Right renal pelvis (tissue), 4 donors: Measurements from ENCODE around the gene IL1RAPL1. TPM values are rescaled to one million over a fixed set of nuclear protein-coding genes. Genes with fewer than 3 reads are reported as not detected.

Source experiments
- DNase-seq, 4 donors: peaks; one replicate each; pipeline ENCODE4 v3.0.0-alpha.2; 2013; ENCODE audit warnings: low read depth in 4 of 4, low spot score in 3 of 4, missing footprints in 1 of 4
- polyA plus RNA-seq, 4 donors: library from polyadenylated mRNA; unstranded; fragments of 120-200 nt; gene quantifications; one replicate each; pipeline ENCODE4 v1.2.1, GENCODE V29; 2013; ENCODE audit not compliant: insufficient read length in 4 of 4

IL1RAPL1 gene
- polyA plus RNA-seq, 4 donors, result 2.4 to 3.1 (median 2.8) TPM

DNA sequence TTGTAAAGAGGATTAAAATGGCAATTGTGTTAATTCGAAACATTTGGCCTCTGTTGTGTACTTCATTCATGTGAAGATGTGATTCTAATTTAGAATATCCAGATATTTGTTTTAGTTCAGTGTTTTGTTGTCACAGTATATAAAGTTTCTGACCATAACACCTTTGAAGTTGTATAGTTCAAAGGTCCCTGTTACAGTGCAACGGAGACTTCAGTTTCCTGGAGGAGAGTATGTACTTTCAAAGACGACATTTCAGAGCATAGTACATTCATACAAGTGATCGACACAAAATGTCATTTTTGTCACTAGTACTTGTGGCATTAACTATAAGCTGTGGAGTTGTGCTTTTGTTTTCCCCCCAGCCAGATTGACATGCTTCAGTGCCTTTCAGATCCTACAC lies 1255.3 kb downstream of the IL1RAPL1 start:
- no peak for DNase-seq

DNA sequence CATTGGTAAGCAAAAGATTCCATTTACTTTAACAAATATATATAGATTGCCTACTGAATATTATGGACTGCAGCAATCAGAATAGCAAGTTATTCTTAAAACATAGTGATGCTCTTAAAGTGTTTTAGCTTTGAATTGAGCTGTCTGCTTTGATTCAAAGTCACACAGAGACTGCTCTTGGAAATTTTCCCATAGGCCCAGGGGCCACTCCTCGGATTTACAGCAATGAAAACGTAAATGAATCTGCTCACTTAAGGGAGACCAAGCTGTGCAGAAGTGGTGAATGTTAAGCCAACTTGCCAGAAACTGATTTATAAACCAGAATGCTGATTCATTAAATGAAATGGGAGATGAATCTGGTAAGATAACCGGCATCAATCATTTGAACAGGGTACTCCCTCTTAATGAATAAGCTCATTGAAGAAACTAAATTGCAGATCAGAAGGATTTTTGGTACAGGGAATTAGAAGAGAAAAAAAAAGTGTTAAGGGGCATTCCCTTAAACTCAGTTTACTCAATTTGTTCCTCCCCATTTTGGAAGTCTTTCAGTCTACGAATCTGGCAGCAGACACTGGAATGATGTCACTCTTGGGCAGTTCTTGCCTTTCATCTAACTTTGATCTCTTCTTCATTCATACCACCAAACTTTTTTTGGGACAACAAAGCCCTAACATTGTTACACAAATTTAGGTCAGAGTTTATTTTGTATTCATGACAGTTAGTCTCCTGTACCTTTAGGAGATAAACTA lies 1264.8 kb downstream of the IL1RAPL1 start:
- DNase-seq, result no peak

DNA sequence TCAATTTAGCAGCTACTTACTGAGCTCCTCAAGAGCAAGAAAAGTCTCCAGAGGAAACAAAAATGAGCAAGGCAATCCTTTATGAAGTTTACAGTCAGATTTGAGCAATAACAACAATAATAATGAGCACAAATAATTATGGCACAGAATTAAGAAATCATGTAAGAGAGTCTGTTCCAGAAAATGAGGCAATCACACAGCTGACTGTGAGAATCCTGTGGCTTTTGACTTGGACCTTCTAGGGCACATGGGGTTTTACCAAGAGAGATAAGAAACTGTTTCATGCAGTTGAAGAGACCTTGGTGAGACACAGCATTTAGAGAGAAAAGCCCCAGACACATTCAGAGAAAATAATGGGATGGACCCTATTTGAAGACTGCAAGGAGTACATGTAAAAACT lies 1265.5 kb downstream of the IL1RAPL1 start:
- DNase-seq, result no peak

DNA sequence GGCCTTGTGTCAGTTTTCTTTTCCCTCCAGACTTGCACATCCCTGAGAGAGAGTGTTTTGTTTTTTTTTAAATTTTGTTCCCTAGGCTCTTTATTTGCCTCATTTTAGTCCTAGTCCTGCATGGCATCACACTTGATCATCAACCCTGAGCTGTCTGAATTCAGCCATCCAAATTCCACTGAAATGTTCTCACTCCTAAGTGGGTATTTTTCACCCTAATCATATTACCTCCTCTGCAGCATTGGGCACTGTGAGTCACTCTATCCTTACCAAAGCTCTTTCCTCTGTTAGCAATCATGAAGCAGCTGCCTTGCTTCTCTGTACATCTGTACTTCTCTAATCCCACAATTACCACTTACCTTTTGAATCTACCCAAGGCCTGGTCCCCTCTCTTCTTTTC lies 1271.5 kb downstream of the IL1RAPL1 start:
- DNase-seq, result no peak

DNA sequence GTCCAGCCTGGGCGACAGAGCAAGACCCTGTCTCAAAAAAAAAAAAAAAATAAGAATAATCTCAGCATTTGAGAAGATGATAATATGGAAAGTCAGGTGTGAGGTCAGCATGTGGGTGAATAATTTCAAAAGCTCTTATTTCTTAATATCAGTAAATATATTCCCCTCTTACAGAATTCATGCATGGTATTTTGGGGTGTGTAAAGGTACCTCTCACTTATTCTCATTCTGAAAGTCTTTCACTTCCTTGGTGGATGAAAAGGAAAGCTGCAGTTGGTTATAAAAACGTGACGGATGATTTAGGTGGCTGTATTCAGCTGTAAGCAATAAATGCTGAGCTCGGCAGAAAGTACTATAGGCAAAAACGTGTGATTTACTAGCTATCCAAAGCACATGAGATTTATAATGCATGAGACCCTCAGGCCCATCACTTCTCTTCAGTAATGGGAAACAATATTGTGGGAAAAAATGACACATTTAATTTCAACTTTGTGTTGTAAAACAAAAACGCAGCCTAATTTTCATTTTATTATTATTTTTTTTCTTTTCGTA lies 1275.0 kb downstream of the IL1RAPL1 start:
- no peak for DNase-seq

DNA sequence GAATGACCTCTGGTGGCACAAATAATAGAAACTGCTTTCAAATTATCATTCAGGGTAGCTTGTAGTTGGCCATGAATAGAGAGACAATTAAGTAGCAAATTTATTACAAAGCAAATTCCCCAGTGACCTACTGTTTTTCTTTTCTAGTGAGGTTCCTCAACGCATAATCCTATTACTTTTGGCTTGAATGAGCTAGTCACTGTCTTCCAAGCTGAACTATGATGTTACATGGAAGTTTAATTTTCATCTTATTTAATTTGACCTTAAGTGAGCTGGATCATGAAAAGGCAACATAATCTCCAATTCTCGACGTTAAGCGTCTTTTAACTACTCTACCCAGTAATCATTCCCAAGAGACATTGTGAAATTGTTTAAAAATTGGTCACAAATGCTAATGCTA lies 1280.7 kb downstream of the IL1RAPL1 start:
- DNase-seq, result no peak

DNA sequence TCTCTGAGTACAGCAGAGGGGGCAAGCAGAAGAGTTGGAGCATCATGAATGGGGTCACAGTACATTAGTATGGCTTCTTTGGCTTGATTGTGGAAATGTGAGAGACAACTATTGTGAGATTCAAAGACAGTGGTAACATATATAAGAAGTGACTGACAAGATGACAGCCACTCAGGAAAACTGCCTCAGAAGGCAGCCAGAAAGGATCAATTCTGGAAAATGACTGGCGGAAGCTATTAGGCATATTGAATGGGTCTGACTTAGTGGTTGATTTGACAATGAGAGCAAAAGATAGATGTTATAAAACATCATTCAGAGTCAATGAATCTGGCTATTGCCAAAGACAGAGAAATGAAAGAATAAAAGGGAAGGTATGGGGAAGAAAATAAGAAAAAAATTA lies 1282.6 kb downstream of the IL1RAPL1 start:
- DNase-seq, result no peak

DNA sequence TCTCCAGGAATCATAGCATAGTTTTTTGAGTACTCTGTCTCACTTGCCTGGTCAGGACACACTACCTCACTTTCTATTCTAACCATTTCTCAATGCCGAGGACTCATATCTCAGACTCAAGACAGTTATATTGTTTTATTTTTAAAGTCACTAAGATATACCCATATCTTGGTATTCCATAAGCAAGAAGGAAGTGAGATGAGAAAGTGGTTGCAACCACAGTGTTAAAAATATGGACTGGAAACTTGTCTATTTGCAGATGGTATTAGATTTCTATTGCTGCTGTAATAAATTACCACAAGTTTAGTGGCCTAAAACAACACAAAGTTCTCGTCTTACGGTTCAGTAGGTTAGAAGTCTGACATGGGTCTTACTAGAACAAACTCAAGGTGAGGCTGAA lies 1283.4 kb downstream of the IL1RAPL1 start:
- DNase-seq, result no peak

DNA sequence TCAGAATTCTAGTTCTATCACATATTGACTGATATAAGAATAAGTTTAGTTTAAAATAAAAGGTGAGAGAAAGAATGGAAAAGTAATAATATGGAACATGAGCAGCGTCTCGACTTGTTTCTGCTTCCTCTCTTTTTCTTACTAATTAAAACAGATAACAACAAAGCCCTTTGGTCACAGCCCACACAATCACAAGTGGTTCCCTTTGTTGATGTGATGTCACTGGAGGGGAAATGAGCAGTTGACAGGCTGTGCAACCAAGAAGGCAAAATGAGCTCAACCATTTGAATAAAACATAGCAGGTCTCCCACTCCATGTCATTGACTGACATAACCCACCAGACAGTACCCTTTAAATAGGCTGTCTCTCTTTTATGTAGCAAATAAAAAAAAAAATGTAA lies 1285.6 kb downstream of the IL1RAPL1 start:
- DNase-seq, result no peak

DNA sequence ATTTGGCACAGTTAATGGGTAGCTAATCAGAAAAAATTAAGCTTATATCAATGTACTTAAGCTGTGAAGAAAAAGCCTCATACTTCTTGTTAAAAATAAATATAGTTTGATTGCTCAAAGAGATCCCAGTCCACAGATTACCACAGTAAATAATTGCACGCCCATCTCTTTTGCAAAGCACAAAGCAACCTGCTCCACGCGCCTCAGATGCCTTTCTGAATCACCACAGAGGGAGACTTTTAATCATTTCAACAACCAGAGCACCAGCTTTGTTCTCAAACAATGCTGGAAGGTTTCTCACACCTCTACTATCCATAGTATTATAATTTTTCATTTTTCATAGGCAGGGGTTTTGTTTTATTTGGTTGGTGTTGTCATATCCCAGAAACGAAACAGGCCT lies 1289.5 kb downstream of the IL1RAPL1 start:
- DNase-seq, result no peak

DNA sequence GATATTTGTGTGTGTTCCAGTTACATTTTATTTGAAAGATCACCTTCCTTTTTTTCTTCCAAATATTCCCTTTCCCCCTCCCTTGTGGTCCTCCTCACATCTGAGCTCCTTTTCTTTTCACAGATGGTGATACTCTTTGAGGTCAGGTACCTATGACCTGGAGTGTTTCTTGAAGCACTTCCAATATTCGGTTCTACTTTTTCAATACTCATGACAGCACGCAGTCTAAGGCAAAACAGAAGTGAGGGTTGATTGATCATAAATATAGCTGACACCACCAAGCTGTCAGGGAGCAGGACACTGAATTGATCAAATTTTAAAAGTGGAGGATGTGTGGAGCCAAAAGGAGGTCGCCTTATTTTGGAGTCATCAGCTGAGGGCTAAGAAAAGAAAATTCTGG lies 1293.7 kb downstream of the IL1RAPL1 start:
- no peak for DNase-seq

DNA sequence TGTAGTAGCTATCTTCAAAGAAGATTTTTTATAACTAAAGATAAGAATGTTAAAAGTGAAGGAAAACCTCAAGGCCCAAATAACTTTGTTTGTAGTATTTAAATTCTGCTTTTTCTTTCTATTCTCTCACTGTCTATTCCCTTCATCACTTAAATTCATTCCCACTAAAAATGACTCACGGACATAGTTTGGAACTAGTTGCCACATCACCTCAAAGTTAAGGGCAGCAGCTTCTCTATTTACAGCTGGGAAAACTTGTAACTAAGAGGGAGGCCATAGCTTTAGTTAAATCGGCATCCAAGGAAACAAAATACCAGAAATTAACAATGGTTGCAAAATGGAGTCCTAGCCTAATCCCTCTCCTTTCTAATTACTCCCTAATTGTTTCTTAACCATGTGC lies 1302.8 kb downstream of the IL1RAPL1 start:
- DNase-seq, result no peak

DNA sequence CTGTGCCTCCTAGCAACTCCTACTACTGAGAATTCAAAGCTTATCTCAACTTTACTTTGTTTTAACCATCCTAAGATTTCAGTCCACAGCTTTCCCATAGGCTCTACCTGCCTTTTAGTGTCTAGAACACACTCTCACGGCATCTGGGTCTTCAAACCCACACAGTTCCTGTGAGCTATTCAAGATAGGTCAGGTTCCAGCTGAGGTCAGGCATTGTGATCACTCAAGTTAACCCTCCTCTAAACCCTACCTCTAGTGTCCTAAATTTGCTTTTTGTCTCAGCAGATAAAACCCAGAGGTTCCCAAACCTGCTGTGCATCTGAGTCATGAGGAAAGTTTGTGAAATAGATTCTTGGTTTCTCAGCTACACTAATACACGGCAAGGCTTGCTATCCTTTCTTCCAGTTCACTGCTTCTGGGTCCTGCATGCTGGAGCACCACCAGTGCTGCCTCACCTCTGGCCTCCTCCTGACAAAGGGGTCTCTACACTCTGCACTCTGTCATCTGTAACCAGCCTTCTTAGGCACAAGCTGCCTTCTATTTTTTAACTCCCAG lies 1303.5 kb downstream of the IL1RAPL1 start:
- DNase-seq, result no peak

DNA sequence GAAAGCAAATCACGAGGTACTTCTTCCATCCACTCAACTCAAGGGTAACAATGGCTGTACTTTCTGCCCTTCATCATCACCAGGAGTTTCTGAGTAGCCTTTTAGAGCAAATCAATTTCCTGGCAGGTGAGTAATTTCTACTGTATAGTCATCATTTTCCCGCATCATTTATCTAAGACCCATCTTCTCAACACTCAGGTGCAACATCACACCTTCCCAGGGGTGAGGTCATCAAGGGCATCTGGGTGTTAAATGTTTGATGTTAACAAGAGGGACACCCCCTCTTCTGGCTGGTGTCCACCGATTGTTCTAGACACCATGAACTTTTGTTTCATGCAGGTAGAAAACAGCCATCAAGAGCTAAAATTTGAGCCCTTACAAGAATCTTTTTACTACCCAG lies 1314.8 kb downstream of the IL1RAPL1 start:
- DNase-seq, result no peak

DNA sequence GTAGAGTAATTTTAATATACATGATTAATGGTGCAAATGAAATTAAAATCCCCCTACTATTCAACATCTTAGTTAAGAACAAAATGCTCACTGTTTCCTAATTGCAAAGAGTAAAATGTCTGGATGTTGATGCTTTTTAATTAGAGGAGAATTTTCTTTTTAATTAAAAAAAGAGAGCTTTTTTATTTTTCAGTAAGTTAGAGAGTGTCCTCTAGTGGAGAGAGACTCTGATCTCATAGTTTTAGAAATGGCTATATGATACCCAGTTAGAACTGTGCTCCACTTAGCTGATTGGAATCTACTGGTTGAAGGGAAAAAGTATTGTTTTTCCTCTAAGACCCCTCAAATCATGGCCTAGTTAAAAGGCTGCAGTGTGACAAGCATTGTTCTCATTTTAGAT lies 1316.1 kb downstream of the IL1RAPL1 start:
- no peak for DNase-seq

DNA sequence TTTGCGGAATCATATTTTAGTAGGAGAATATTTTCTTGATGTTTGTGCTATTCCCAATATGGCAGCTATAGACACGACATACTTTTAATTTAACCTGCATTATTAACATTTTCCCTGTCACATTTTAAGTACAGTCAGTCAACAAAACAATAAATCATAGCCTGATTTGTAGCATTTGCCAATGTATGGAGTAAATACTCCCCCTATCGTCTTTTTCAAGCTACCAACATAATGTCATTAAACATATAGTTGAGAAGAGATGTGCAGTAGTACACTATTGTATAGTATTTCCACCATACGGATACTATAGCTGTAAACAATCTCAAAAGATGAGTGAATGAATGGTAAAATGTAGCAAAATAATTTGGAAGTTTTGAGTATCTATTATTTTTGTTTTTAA lies 1324.4 kb downstream of the IL1RAPL1 start:
- no peak for DNase-seq

DNA sequence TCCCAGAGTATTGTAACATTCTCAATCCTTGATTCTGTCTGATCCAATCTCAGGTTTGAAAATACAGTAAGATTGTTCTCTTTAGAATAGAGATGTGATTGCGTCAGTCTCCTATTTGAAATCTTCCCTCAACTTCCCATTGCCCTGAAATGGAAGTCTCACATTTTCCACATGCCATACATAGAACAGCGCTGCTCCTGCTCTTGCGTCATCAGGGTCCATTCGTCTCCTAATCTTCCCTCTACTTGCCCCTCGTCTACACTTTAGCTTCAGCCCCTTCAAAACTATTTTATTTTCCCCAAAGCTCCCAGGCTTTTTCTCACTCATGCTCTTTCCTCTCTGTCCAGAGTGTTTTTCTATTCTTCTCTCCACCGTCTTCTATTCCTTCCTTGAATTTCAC lies 1326.4 kb downstream of the IL1RAPL1 start:
- DNase-seq, result no peak

DNA sequence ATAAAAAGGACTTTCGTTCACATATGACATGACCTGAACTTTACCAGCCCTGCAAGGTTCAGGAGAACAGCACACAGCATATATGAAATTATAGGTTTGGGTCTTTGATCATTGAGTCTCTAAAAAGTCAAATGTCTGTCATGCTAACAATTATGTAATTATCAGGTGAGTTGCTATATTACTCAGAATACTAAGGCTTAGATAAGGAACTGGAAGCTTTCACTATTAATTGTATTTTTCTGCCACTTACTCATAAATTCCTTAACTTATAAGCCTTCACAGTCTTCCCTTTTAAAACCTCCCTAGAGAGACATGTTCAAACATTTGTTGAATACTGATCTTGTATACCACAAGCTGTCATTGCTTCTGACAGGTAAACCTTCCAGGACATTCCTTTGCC lies 1335.4 kb downstream of the IL1RAPL1 start:
- DNase-seq, result no peak

DNA sequence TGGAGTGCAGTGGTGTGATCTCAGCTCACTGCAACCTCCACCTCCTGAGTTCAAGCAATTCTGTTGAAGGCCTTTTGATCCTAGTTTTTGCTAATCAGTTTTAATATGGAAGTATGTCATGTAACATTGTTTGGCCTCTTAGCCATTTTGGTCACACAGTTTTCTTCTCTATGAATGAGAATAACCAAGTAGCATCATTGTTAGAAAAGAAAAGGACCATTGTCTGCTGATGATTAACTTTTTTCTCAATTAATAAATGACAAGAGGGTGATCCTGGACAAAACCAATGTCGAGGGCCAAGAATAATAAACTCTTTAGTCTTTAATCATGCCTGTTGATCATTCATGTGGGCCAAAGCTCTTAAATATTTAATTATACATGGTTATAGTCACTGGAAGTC lies 1338.8 kb downstream of the IL1RAPL1 start:
- no peak for DNase-seq

DNA sequence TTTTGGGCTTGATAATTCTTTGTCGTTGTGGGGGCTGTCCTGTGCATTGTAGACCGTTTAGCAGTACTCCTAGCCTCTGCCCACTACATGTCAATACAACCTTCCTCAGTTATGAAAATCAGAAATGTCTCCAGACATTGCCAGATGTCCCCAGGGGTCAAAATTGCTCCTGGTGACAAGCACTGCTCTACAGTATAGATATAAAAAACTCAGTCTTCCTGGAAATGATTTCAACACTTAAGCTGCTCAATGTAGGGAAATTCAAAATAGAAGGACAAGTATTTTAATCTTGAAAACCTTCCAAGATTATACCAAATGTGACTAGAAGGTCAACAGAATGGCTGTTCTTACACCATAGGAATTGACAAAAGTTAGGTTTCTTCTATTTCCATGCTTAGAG lies 1339.4 kb downstream of the IL1RAPL1 start:
- DNase-seq, result no peak

DNA sequence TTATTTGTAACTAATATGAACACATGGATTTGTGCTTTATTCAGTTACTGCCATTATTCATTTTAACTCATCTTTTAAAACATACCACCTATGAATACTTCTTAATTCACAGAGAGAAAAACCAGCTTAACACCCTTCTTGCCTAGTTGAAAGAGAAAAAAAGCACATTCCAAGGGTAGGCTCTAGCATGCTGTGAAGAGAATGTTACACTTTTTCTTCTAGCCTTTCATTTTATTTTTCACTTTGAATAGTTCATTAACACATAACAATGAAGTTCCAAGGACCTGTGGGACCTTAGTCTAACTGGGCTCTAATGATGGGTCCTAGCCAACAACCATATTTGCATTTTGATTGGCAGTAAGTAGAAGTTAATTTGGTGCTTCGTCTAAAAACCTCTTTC lies 1348.2 kb downstream of the IL1RAPL1 start:
- no peak for DNase-seq

DNA sequence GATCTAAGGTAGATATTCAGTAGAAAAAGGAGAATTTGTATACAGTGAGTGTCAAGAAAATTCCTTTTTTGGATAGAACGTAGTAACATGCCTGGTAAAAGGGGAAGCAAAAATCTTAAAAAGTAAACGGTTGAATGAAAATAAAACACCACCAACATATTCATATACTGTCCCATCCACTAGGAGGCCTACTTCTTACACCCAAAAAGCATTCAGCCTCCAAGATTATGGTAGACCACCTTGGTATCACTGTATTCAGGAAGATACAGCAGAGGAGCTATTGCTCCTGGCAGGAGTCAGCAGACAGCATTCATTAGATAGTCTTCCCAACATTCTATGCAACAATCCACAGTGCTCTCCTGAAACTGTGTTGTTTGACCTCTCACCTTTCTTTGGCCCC lies 1353.5 kb downstream of the IL1RAPL1 start:
- DNase-seq, result no peak
